A549 (cell line): Measurements from ENCODE around the gene SULT1A1.

Source experiments
- CEBPB ChIP-seq, 2 experiments: fragments of >200 bp in 1 of 2; sonication (Bioruptor Twin) in 1 of 2; formaldehyde crosslinking in 1 of 2; IDR thresholded peaks; 2 replicates each; pipeline ENCODE4 v1.6.1; 2012 to 2016
- EP300 ChIP-seq, 2 experiments: fragments of >200 bp; sonication (Bioruptor Twin); formaldehyde crosslinking; IDR thresholded peaks; 2 replicates in 1 of 2; 3 replicates in 1 of 2; pipeline ENCODE4 v1.6.1; 2016 to 2017
- JUN ChIP-seq, 2 experiments: fragments of >200 bp; sonication (Bioruptor Twin); formaldehyde crosslinking; IDR thresholded peaks; 2 replicates in 1 of 2; 3 replicates in 1 of 2; pipeline ENCODE4 v1.6.1; 2016 to 2017
- NFE2L2 ChIP-seq: fragments of 150-350 bp; conservative IDR thresholded peaks from 2 replicates; pipeline ENCODE4 v1.6.1; 2014; ENCODE audit warnings: low read length
- POLR2A ChIP-seq: IDR thresholded peaks from 2 replicates; pipeline ENCODE4 v1.6.1; 2012; ENCODE audit warnings: mild to moderate bottlenecking, low read length
- RCOR1 ChIP-seq: fragments of 150-350 bp; IDR thresholded peaks from 2 replicates; pipeline ENCODE4 v1.6.1; 2014; ENCODE audit warnings: antibody characterized with exemption, low read length, low read depth
- SMC3 ChIP-seq: fragments of >200 bp; sonication (Bioruptor Twin); formaldehyde crosslinking; IDR thresholded peaks from 3 replicates; pipeline ENCODE4 v1.6.1; 2018; ENCODE audit warnings: inconsistent platforms
- SREBF2 ChIP-seq: fragments of 450-650 bp; IDR thresholded peaks from 2 replicates; pipeline ENCODE4 v1.6.1; 2014; ENCODE audit warnings: mild to moderate bottlenecking, moderate library complexity
- ZFP36 ChIP-seq: fragments of 450-650 bp; IDR thresholded peaks from 2 replicates; pipeline ENCODE4 v1.6.1; 2014; ENCODE audit warnings: borderline replicate concordance; ENCODE audit not compliant: partially characterized antibody
- TF ChIP-seq, protein P1 (sequence below): fragments of >200 bp; sonication (Bioruptor Twin); formaldehyde crosslinking; IDR thresholded peaks from 3 replicates; pipeline ENCODE4 v1.5.1; 2016
- TF ChIP-seq, protein P2 (sequence below): IDR thresholded peaks from 2 replicates; pipeline ENCODE4 v1.6.1; 2012
- TF ChIP-seq, protein P3 (sequence below): fragments of 450-650 bp; IDR thresholded peaks from 2 replicates; pipeline ENCODE4 v1.6.1; 2014; ENCODE audit warnings: antibody characterized with exemption
- TF ChIP-seq, protein P4 (sequence below): fragments of >200 bp; sonication (Bioruptor Twin); formaldehyde crosslinking; IDR thresholded peaks from 3 replicates; pipeline ENCODE4 v1.6.1; 2016

DNA sequence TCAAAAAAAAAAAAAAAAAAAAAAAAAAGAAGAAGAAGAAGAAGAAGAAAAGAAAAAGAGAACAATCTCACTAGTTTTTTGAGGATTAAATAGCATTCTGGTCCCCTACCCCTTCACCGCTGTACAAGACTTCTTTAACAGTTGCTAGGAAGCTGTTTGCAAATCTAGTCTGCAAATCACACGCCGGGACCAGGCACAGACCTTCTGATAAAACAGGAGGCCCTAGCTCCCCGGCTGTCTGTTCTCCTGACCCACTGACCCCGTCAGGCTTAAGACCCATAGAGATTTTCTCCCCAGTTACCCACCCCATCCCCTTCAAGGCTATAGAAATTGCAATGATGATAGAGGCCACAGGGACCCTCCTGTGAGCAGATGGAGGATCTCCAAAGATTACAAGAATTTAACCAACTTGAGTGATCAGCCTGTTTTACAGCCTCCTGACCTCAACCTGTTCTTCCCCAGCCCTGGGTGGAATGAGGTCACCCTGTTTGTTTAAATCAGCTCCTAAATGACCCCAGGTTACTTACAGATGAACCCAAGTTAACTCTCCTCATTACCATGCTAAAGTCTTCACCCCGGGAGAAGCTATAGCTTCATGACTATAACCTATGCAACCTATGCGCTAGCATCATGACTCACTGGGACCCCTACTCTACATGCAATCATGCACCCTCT is 11.8 kb upstream of the SULT1A1 start:
- TF ChIP-seq, protein P1, sequence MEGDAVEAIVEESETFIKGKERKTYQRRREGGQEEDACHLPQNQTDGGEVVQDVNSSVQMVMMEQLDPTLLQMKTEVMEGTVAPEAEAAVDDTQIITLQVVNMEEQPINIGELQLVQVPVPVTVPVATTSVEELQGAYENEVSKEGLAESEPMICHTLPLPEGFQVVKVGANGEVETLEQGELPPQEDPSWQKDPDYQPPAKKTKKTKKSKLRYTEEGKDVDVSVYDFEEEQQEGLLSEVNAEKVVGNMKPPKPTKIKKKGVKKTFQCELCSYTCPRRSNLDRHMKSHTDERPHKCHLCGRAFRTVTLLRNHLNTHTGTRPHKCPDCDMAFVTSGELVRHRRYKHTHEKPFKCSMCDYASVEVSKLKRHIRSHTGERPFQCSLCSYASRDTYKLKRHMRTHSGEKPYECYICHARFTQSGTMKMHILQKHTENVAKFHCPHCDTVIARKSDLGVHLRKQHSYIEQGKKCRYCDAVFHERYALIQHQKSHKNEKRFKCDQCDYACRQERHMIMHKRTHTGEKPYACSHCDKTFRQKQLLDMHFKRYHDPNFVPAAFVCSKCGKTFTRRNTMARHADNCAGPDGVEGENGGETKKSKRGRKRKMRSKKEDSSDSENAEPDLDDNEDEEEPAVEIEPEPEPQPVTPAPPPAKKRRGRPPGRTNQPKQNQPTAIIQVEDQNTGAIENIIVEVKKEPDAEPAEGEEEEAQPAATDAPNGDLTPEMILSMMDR: no peak
- no peak for TF ChIP-seq SMC3
- no peak for TF ChIP-seq JUN (IDR thresholded peaks at IDR 0.05)
- no peak for TF ChIP-seq NFE2L2
- no peak for TF ChIP-seq EP300 (IDR thresholded peaks at IDR 0.05)
- TF ChIP-seq, protein P2, sequence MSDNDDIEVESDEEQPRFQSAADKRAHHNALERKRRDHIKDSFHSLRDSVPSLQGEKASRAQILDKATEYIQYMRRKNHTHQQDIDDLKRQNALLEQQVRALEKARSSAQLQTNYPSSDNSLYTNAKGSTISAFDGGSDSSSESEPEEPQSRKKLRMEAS: no peak
- no peak for TF ChIP-seq SREBF2
- no peak for TF ChIP-seq POLR2A
- TF ChIP-seq, protein P3, sequence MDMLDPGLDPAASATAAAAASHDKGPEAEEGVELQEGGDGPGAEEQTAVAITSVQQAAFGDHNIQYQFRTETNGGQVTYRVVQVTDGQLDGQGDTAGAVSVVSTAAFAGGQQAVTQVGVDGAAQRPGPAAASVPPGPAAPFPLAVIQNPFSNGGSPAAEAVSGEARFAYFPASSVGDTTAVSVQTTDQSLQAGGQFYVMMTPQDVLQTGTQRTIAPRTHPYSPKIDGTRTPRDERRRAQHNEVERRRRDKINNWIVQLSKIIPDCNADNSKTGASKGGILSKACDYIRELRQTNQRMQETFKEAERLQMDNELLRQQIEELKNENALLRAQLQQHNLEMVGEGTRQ: no peak
- TF ChIP-seq, protein P4, sequence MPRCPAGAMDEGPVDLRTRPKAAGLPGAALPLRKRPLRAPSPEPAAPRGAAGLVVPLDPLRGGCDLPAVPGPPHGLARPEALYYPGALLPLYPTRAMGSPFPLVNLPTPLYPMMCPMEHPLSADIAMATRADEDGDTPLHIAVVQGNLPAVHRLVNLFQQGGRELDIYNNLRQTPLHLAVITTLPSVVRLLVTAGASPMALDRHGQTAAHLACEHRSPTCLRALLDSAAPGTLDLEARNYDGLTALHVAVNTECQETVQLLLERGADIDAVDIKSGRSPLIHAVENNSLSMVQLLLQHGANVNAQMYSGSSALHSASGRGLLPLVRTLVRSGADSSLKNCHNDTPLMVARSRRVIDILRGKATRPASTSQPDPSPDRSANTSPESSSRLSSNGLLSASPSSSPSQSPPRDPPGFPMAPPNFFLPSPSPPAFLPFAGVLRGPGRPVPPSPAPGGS: no peak
- no peak for TF ChIP-seq RCOR1
- TF ChIP-seq CEBPB (IDR thresholded peaks at IDR 0.05): no peak
- no peak for TF ChIP-seq ZFP36
